Stimulated activated CD8-positive, alpha-beta memory T cell treated with anti-CD3 and anti-CD28 coated beads, Interleukin-7, amount 100 ng/mL, for 24 hours (primary cell): Measurements from ENCODE around the gene ZFP57.

Experiments used
- DNase-seq: peaks from one replicate; pipeline ENCODE4 v3.0.0-alpha.2; 2020; ENCODE audit warnings: low read depth

Gene ZFP57

DNA sequence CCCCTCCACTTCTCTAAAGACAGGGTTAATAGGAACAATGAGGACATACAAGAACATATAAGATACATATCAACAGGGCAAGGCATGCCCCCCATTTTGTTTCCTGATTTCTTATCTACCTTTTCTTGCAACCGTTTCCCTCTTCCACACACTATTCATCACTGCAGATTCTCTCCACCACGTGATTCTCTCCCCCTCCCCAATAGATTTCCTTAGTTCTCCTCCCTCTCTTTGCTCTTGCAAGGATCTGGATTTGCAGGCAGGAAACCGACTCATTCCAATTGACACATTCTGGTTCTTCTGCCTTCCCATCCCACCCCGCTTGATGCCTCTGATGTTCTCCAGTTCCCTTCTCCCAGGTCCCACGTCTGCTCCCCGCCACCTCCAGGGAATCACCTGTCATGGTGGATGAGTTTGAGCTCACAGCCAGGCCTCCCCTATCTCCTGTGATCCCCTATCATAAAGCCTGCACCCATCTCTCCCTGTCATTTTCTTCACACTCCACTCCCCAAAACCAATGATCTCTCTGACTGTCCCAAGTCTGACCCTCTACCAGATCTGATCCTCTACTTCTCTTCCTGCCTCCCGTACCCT lies 55.5 kb downstream of the ZFP57 start:
- DNase-seq, result no peak

GRCh38 chr6:29624520-29624961 lies 56.4 kb downstream of the ZFP57 start:
- DNase-seq, result no peak
